HL-60/S4 (cell line): Measurements from ENCODE around the gene RFC1.
"Not testable (repeated sequence)": the region's sequence is repeated elsewhere in the genome, so short reads cannot be mapped to it uniquely, and the experiment has no call there.

Experiments
- in situ Hi-C: fragments of 300-500 bp; cut with MboI; formaldehyde crosslinking; loops from 2 replicates; pipeline ENCODE4 v1.14.3; 2022; ENCODE audit warnings: low sequenced_read_pairs

The RFC1 gene, protein sequence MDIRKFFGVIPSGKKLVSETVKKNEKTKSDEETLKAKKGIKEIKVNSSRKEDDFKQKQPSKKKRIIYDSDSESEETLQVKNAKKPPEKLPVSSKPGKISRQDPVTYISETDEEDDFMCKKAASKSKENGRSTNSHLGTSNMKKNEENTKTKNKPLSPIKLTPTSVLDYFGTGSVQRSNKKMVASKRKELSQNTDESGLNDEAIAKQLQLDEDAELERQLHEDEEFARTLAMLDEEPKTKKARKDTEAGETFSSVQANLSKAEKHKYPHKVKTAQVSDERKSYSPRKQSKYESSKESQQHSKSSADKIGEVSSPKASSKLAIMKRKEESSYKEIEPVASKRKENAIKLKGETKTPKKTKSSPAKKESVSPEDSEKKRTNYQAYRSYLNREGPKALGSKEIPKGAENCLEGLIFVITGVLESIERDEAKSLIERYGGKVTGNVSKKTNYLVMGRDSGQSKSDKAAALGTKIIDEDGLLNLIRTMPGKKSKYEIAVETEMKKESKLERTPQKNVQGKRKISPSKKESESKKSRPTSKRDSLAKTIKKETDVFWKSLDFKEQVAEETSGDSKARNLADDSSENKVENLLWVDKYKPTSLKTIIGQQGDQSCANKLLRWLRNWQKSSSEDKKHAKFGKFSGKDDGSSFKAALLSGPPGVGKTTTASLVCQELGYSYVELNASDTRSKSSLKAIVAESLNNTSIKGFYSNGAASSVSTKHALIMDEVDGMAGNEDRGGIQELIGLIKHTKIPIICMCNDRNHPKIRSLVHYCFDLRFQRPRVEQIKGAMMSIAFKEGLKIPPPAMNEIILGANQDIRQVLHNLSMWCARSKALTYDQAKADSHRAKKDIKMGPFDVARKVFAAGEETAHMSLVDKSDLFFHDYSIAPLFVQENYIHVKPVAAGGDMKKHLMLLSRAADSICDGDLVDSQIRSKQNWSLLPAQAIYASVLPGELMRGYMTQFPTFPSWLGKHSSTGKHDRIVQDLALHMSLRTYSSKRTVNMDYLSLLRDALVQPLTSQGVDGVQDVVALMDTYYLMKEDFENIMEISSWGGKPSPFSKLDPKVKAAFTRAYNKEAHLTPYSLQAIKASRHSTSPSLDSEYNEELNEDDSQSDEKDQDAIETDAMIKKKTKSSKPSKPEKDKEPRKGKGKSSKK

GRCh38 chr4:39365830-39366771, at the start of gene RFC1:
Gene RFC1, minus strand, starts transcription at chr4:39366362. Its CDS starts 121 bp downstream, at chr4:39366241.
- in situ Hi-C loops: no loop called here

- in situ Hi-C loops: no loop called here
These were observed 49.6 kb upstream of the RFC1 start for GRCh38 chr4:39415678-39416283.

GRCh38 chr4:39411561-39411960, 45.4 kb upstream of the RFC1 start:
- in situ Hi-C loops: not testable (repeated sequence)

DNA sequence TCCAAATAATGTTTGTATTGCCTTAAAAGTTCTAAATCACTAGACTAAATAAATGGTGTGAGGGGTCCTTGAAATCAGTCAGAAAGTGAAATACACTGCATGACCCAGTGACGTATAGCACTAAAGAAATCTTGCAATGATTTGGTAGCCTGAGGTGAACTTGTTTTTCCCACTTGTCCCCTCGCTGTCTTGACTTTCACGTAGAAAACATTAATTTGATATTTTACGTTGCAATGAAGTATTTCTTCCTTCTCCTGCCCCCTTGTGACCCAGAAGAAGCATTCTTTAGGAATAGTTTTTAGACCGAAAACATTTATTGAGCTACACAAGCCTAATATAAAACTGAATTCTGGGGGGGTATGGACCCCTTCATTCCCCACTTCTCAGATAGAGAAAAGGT, 44.3 kb upstream of the RFC1 start:
- in situ Hi-C loops: no loop called here

GRCh38 chr4:39407584-39407885, 41.4 kb upstream of the RFC1 start:
- in situ Hi-C loops: no loop called here

GRCh38 chr4:39406763-39407583, 40.8 kb upstream of the RFC1 start, which contains the start of gene KLB:
Gene KLB, plus strand, starts transcription at chr4:39406930. Its CDS starts 20 bp downstream, at chr4:39406950.
- in situ Hi-C loops: no loop called here

DNA sequence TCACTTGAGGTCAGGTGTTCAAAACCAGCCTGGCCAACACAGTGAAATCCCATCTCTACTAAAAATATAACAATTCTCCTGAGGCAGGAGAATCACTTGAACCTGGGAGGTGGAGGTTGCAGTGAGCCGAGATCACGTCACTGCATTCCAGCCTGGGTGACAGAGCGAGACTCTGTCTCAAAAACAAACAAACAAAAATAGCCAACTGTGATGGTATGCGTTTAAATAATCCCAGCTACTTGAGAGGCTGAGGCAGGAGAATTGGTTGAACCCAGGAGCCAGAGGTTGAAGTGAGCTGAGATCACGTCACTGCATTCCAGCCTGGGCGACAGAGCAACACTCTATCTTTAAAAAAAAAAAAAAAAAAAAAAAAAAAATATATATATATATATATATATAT, 35.5 kb upstream of the RFC1 start:
- in situ Hi-C loops: not testable (repeated sequence)

DNA sequence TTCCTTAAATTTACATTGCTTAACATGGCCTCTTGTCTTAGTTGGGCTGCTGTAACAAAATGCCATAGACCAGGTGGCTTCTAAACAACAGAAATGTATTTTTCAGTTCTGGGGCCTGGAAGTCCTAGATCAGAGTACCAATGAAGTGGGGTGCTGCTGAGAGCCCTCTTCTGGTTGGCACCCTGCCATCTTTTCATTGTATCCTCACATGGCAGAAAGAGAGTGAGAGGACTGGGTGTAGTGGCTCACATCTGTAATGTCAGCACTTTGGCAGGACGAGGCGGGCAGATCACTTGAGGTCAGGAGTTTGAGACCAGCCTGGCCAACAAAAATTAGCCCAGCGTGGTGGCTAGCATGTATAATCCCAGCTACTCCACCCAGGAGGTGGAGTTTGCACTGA, 28.5 kb upstream of the RFC1 start:
- in situ Hi-C loops: no loop called here

GRCh38 chr4:39390603-39391002, 24.4 kb upstream of the RFC1 start:
- in situ Hi-C loops: no loop called here

GRCh38 chr4:39384563-39384962, 18.4 kb upstream of the RFC1 start:
- in situ Hi-C loops: no loop called here

DNA sequence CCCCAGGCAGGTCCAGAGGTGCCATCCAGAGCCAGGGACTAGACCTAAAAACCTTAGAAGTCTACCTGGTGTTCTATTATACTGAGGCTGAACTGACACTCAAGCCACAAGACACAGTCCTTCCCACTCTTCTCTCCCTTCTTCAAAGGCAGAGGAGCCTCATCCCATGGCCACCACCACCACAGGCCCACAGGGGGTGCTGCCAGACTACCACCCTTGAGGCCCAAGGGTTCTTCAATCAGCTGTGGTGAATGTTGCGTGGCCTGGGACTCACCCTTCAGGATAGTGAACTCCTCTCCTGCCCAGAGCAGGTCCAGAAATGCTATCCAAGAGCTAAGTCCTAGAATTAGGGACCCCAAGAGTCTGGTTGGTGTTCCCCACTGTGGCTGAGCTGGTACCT, 17.5 kb upstream of the RFC1 start:
- in situ Hi-C loops: no loop called here

DNA sequence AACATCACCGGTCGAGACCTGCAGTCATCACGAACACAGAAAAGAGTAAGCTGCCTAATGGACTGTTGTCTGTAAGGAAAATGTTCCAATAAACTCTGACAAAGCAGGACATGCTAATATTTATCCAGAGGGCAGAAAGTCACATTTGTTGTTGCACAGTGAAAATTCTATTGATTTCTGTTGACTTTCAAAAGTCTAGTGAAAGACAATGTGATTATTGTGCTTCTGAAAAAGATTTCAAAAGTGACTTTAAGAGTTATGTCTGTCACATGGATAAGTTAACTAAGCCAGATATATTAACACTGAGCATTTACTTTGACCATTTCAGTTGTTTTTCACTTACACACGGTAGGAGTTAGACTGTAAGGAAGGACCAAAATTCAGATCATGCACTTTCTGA, 9.3 kb upstream of the RFC1 start:
- in situ Hi-C loops: no loop called here

- in situ Hi-C loops: not testable (repeated sequence)
These were observed 5.0 kb upstream of the RFC1 start for GRCh38 chr4:39371209-39371608.

GRCh38 chr4:39369301-39369700, 3.1 kb upstream of the RFC1 start:
- in situ Hi-C loops: no loop called here

GRCh38 chr4:39367166-39367565, 1.0 kb upstream of the RFC1 start:
- in situ Hi-C loops: no loop called here

DNA sequence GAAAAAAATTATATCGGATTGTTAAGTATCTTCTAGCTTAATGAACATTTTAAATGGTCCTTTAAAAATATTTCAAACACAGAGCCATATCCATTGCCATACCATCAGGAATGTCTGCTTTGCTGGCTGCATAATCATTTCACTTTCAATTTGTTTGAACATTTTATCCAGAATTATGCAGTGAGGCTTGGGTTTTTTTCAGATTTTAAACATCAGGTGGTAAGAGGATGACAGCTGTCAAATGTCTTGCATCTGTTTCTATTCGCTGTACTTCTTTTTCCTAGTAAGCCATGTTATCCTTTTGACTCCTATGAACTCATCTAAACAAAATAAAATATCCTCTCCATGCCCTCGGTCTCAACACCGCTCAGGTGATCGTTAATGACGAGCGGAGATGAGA, 802 bp downstream of the RFC1 start:
- in situ Hi-C loops: no loop called here

GRCh38 chr4:39363773-39364393, 2.3 kb downstream of the RFC1 start:
- in situ Hi-C loops: no loop called here

GRCh38 chr4:39362827-39363226, 3.3 kb downstream of the RFC1 start:
- in situ Hi-C loops: no loop called here

- in situ Hi-C loops: not testable (repeated sequence)
These were observed 5.6 kb downstream of the RFC1 start for GRCh38 chr4:39360611-39361010.
